Endothelial cell of umbilical vein (primary cell): ENCODE data around the gene YWHAQ. TPM values are rescaled to one million over a fixed set of nuclear protein-coding genes. Genes with fewer than 3 reads are reported as not detected.

Experiments used
- Bru-seq: library from RNA; stranded (reverse); fragments of 400-500 nt; gene quantifications from one replicate; lab custom pipeline; 2021; lab: Mats Ljungman, UMichigan
- BruChase-seq, 2 experiments: library from RNA; stranded (reverse); fragments of 400-500 nt; gene quantifications; one replicate each; lab custom pipeline; 2021; lab: Mats Ljungman, UMichigan
- BruUV-seq: library from RNA; stranded (reverse); fragments of 400-500 nt; replicated peaks from 2 replicates; lab custom pipeline; 2021; lab: Mats Ljungman, UMichigan
- CTCF ChIA-PET: fragments of 300-600, 350-600 bp; sonication (Branson Sonifier 250); formaldehyde crosslinking; loops from one replicate; lab custom pipeline; 2021; ENCODE audit warnings: antibody characterized with exemption, inconsistent platforms; lab: Charles Lee
- POLR2A ChIA-PET: fragments of 300-600, 350-600 bp; sonication (Branson Sonifier 250); formaldehyde crosslinking; loops from one replicate; lab custom pipeline; 2021; ENCODE audit warnings: antibody characterized with exemption, inconsistent platforms; lab: Charles Lee
- DNase-seq: peaks from one replicate; pipeline ENCODE4 v3.0.0-alpha.2; 2011; ENCODE audit warnings: low read depth, low spot score
- FAIRE-seq: peaks from 2 replicates; lab custom pipeline; 2011; peaks lifted over from hg19 to GRCh38; lab: Jason Lieb, UNC
- H2AFZ ChIP-seq: 2 replicates; pipeline ENCODE4 v1.6.0; 2012; ENCODE audit warnings: low read depth, low read length, control low read depth, inconsistent platforms
- H3K27ac ChIP-seq: 2 replicates; pipeline ENCODE4 v1.5.1; 2011; ENCODE audit warnings: low read depth, mild to moderate bottlenecking, control low read depth, low read length, moderate library complexity; ENCODE audit not compliant: insufficient read depth
- H3K27me3 ChIP-seq, 2 experiments: 2 replicates each; pipeline versions ENCODE4 v1.6.0 to v1.6.1; 2011; ENCODE audit warnings: low read length in 2 of 2, mixed read lengths in 1 of 2; ENCODE audit not compliant: control insufficient read depth in 2 of 2, insufficient read depth in 2 of 2
- H3K36me3 ChIP-seq, 2 experiments: 2 replicates in 1 of 2; 3 replicates in 1 of 2; pipeline ENCODE4 v1.5.1; 2011; ENCODE audit warnings: low read length in 2 of 2, mild to moderate bottlenecking in 1 of 2, moderate library complexity in 1 of 2; ENCODE audit not compliant: control insufficient read depth in 2 of 2, insufficient read depth in 2 of 2; ENCODE audit errors: extremely low read depth in 1 of 2
- H3K4me1 ChIP-seq: 3 replicates; pipeline ENCODE4 v1.5.1; 2011; ENCODE audit warnings: mild to moderate bottlenecking, low read length; ENCODE audit not compliant: control insufficient read depth, insufficient read depth; ENCODE audit errors: extremely low read depth
- H3K4me2 ChIP-seq: 2 replicates; pipeline ENCODE4 v1.6.1; 2011; ENCODE audit warnings: low read length, control low read depth, mixed read lengths; ENCODE audit not compliant: insufficient read depth
- H3K4me3 ChIP-seq, 3 experiments: fragments of 200-600 bp in 1 of 3; sonication (generic), shearing (Covaris generic) in 1 of 3; replicated peaks in 1 of 3; 2 replicates each; pipeline ENCODE4 v1.5.1; 2011 to 2016; ENCODE audit warnings: control low read depth in 3 of 3, low read length in 3 of 3, mild to moderate bottlenecking in 2 of 3, inconsistent platforms in 1 of 3, low read depth in 1 of 3, moderate library complexity in 1 of 3; ENCODE audit not compliant: insufficient read depth in 1 of 3
- H3K79me2 ChIP-seq: 2 replicates; pipeline ENCODE4 v1.6.0; 2012; ENCODE audit warnings: low read length, inconsistent platforms; ENCODE audit not compliant: control insufficient read depth, insufficient read depth
- H3K9ac ChIP-seq: replicated peaks from 2 replicates; pipeline ENCODE3; 2011; ENCODE audit warnings: low read length, control low read depth; ENCODE audit not compliant: insufficient read depth; ENCODE audit errors: extremely low read depth
- H3K9me1 ChIP-seq: replicated peaks from 3 replicates; pipeline ENCODE4 v1.6.0; 2011; ENCODE audit warnings: mild to moderate bottlenecking, low read length; ENCODE audit not compliant: control insufficient read depth, insufficient read depth; ENCODE audit errors: extremely low read depth
- H3K9me3 ChIP-seq: replicated peaks from 2 replicates; pipeline ENCODE4 v1.5.1; 2012; ENCODE audit warnings: low read length, inconsistent platforms; ENCODE audit not compliant: control insufficient read depth, insufficient read depth
- H4K20me1 ChIP-seq: replicated peaks from 2 replicates; pipeline ENCODE3; 2011; ENCODE audit warnings: mild to moderate bottlenecking, low read length; ENCODE audit not compliant: control insufficient read depth, insufficient read depth; ENCODE audit errors: extremely low read depth
- CTCF ChIP-seq, 2 donors: IDR thresholded peaks; 1 replicate in 1 of 2; 2 replicates in 1 of 2; pipeline ENCODE4 v1.5.1; 2011; ENCODE audit warnings: low read length in 2 of 2, mild to moderate bottlenecking in 2 of 2, moderate library complexity in 2 of 2, control low read depth in 1 of 2, inconsistent platforms in 1 of 2, low read depth in 1 of 2; ENCODE audit not compliant: insufficient read depth in 1 of 2; ENCODE audit errors: extremely low read depth in 1 of 2
- EZH2 ChIP-seq: IDR thresholded peaks from 2 replicates; pipeline ENCODE4 v1.6.1; 2012; ENCODE audit warnings: borderline replicate concordance, low read depth, mild to moderate bottlenecking, moderate library complexity, low read length, inconsistent platforms; ENCODE audit not compliant: severe bottlenecking
- FOS ChIP-seq: IDR thresholded peaks from 2 replicates; pipeline ENCODE4 v1.6.1; 2011; ENCODE audit warnings: mild to moderate bottlenecking, low read length, moderate library complexity, borderline replicate concordance; ENCODE audit not compliant: insufficient read depth
- GATA2 ChIP-seq: IDR thresholded peaks from 2 replicates; pipeline ENCODE4 v1.7.0; 2011; ENCODE audit warnings: low read depth, mild to moderate bottlenecking, moderate library complexity, mixed read lengths, low read length; ENCODE audit not compliant: insufficient read length, insufficient read depth
- JUN ChIP-seq: IDR thresholded peaks from 2 replicates; pipeline ENCODE4 v1.6.1; 2011; ENCODE audit warnings: borderline replicate concordance, low read depth; ENCODE audit not compliant: insufficient read length, insufficient read depth
- MAX ChIP-seq: IDR thresholded peaks from 2 replicates; pipeline ENCODE4 v1.6.1; 2011; ENCODE audit not compliant: insufficient read depth, insufficient read length
- MYC ChIP-seq: IDR thresholded peaks from one replicate; pipeline ENCODE4 v1.6.1; 2011; ENCODE audit warnings: mild to moderate bottlenecking, low read depth, low read length
- POLR2A ChIP-seq: IDR thresholded peaks from 2 replicates; pipeline ENCODE4 v1.6.1; 2012; ENCODE audit warnings: low read depth, mild to moderate bottlenecking, control low read depth, low read length
- POLR2AphosphoS5 ChIP-seq: IDR thresholded peaks from 2 replicates; pipeline ENCODE4 v1.6.1; 2012; ENCODE audit warnings: low read depth, mild to moderate bottlenecking, control low read depth, low read length, moderate library complexity; ENCODE audit not compliant: insufficient read depth
- dilution Hi-C: fragments of 300-500 bp; cut with MboI; formaldehyde crosslinking; loops from one replicate; pipeline ENCODE4 v1.15.0; 2019; ENCODE audit warnings: low sequenced_read_pairs; ENCODE audit not compliant: extremely low pct_ligation_motif_present
- intact Hi-C: fragments of 100-400 bp; cut with micrococcal nuclease; formaldehyde crosslinking; loops from one replicate; pipeline ENCODE4 v1.10.0; 2022
- long read RNA-seq: library from polyadenylated mRNA; stranded (forward); transcript quantifications from one replicate; pipeline ENCODE4 v2.0.0, GENCODE V29; 2021
- polyA minus RNA-seq, 3 experiments: library from RNA; depleted of rRNA, polyadenylated mRNA; stranded (reverse); fragments of >200 nt; gene quantifications; 1 replicate in 1 of 3; 2 replicates in 2 of 3; pipeline ENCODE4 v1.2.3, GENCODE V29; 2011
- polyA plus RNA-seq, 4 experiments: library from polyadenylated mRNA; depleted of rRNA in 3 of 4; stranded (reverse) in 3 of 4; unstranded in 1 of 4; fragments of >200 nt; gene quantifications; 2 replicates each; pipeline versions ENCODE4 v1.2.1 to v1.2.3, GENCODE V29; 2011 to 2012; ENCODE audit warnings: missing spikeins in 1 of 4
- total RNA-seq: library from RNA; stranded (reverse); gene quantifications from 2 replicates; pipeline ENCODE4 v1.2.3, GENCODE V29; 2021

YWHAQ gene
- total RNA-seq = 347 and 456 TPM in 2 replicates
- 188 and 217 TPM in 2 replicates for polyA plus RNA-seq
- polyA plus RNA-seq (2011; cell fraction: cytosol; rRNA removed) = 256 and 260 TPM in 2 replicates
- polyA plus RNA-seq (2011; cell fraction: nucleus; rRNA removed) = 100.0 and 127 TPM in 2 replicates
- polyA plus RNA-seq (2012) = 374 and 512 TPM in 2 replicates
- polyA minus RNA-seq = 197 and 225 TPM in 2 replicates
- 225 TPM for polyA minus RNA-seq (2011; cell fraction: cytosol; rRNA and poly(A)+ RNA removed)
- 75.0 and 81.4 TPM in 2 replicates for polyA minus RNA-seq (2011; cell fraction: nucleus; rRNA and poly(A)+ RNA removed)
- Bru-seq, nascent RNA = percentile 98 among the genes with signal in this experiment
- BruChase-seq, experiment 1, labeled RNA remaining after a 6-hour chase = percentile 96 among the genes with signal in this experiment
- percentile 91 among the genes with signal in this experiment for BruChase-seq, experiment 2, labeled RNA remaining after a 2-hour chase
- long read RNA-seq, transcript YWHAQ-201 (6 exons, 2,208 nt) = major isoform, 872 of 1,022 reads
- long read RNA-seq, transcript YWHAQ-202 (5 exons, 2,216 nt) = minor isoform, 113 of 1,022 reads
- long read RNA-seq, partial matches to known transcripts = 8 of 1,022 reads
- long read RNA-seq, other reads (novel, unspliced or antisense) = 29 of 1,022 reads

DNA sequence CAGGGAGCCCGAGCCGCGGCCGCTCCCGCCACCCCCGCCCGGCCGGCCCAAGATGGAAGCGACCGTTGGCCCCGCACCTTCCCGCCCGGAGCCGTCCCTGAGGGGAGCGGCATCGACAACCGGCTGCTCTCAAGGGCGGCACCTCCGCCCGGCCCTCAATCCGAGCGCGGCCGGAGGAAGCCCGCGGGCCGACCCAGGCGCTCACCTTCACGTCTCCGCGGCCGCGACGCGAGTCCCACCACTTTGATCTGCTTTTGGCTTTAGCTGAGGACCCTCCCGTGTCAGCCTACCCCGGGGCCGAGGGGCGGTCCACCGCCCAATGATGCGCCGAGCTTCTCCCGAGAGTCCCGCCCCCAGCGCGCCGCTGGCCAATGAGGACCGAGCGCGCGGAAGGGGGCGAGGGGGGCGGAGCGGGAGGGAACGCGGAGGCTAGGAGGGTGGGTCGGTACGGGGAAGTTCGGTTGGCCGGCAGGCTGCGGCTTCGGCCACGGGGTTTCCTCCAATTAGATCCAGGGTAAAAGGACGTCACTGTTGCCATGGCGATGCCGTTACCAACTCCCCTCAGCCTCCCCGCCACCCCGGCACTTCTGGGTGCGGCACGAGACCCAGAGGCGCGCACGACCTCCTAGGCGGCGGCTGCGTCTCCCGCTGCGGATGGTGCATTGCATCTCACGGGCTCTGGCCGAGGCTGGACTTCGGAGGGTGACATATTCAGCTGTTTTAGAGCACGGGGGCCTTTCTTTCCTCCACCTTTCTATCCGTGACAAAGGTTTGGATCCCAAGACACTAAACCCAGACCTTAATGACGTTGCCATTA, at the start of gene YWHAQ:
YWHAQ (minus strand) TSS at position 262 of the 817 bp plus-strand sequence. CDS start 545 bp downstream, outside the sequence.
- Histone ChIP-seq H3K4me2 (peak within 1 kb of the TSS; percentile 88), H3K4me3 (peak within 1 kb of the TSS; percentile 64 to 97 (median 89)), H3K36me3 (peaks cover 0 to 7% of the 10 kb centered on the region in 2 experiments), H2AFZ (peak within 1 kb of the TSS; percentile 91), H3K27me3 (no peaks in the 10 kb centered on the region), H3K9ac (peak within 1 kb of the TSS; percentile 77), H3K27ac (peak within 1 kb of the TSS; percentile 51), H3K4me1 (peaks cover 22% of the 10 kb centered on the region), H3K79me2 (peaks cover 43% of the 10 kb centered on the region), H3K9me3 (no peaks in the 10 kb centered on the region), H4K20me1 (peaks cover 18% of the 10 kb centered on the region), H3K9me1 (no peaks in the 10 kb centered on the region)
- CTCF ChIA-PET = interaction anchor here (0.6 to 2.6 kb wide), 14 partner anchors 11 to 183 kb away, joined by 3 to 25 read pairs (median 4); no protein-coding TSS in a partner anchor
- POLR2A ChIA-PET = interaction anchor here (0.5 to 2.1 kb wide), 13 partner anchors 7 to 212 kb away, joined by 3 to 11 read pairs (median 4); partner anchors contain the start of genes ADAM17 and TAF1B
- intact Hi-C loops = loop anchor here (1.0 to 10.0 kb wide), 6 partner anchors 44 to 414 kb away; partner anchors contain the start of genes CPSF3, ITGB1BP1, KLF11 and TAF1B
- DNase-seq (peak; percentile 99), FAIRE-seq (peak; percentile 99)
- TF ChIP-seq POLR2AphosphoS5 (peak; percentile 95), GATA2 (no peak), MAX (peak; percentile 50), EZH2 (no peak), MYC (no peak), CTCF (IDR thresholded peaks at IDR 0.05; ENCODE audit: extremely low read depth in 1 of 2, insufficient read depth in 1 of 2, low read depth in 1 of 2, low read length in 2 of 2) (no peak), FOS (no peak), POLR2A (peak; percentile 95), JUN (no peak)
- dilution Hi-C loops = no loop called here
- TSS peak; percentile 74 for BruUV-seq
